ENCODE measurements around the gene MBP. TPM values are rescaled to one million over a fixed set of nuclear protein-coding genes. Genes with fewer than 3 reads are reported as not detected.
A peak's percentile ranks its signal among the peaks of the same experiment; 100 is the strongest.

Gene MBP
- total RNA-seq, 1 experiment from 2014 or later, result 88.8 TPM

GRCh38 chr18:76974386-76974785 is 158.2 kb downstream of the MBP start:
- POLR2A ChIA-PET, result no interaction called here
- no peaks in the 10 kb centered on the region for H3K36me3 ChIP-seq (ENCODE audit: control insufficient read depth, insufficient read depth, low read length)
- H3K4me1 ChIP-seq (ENCODE audit: control insufficient read depth, insufficient read depth, low read length), result no peaks in the 10 kb centered on the region
- H3K9me3 ChIP-seq (ENCODE audit: control insufficient read depth, insufficient read depth, low read depth, low read length), result no peaks in the 10 kb centered on the region
- CTCF ChIA-PET, result interaction anchor here (0.8 kb wide), 1 partner anchor 8 kb away, joined by 3 read pairs; no protein-coding TSS in a partner anchor
- no TSS peak for BruUV-seq (replicated peaks)
- H3K4me3 ChIP-seq (ENCODE audit: low read depth in 2 of 2, low read length in 2 of 2), result no peak overlapping the region
- TF ChIP-seq POLR2AphosphoS5 (IDR thresholded peaks at IDR 0.05; ENCODE audit: low read depth, low read length) (no peak), CTCF (IDR thresholded peaks at IDR 0.05) (no peak), SIN3A (IDR thresholded peaks at IDR 0.05; ENCODE audit: borderline replicate concordance, insufficient read depth, low read depth, low read length) (no peak), REST (IDR thresholded peaks at IDR 0.05; ENCODE audit: insufficient read depth in 1 of 2, low read depth in 2 of 2, low read length in 1 of 2) (no peak), TCF7L2 (IDR thresholded peaks at IDR 0.05; ENCODE audit: low read depth, low read length) (no peak)
- intact Hi-C loops (cut with micrococcal nuclease; ENCODE audit: unreplicated experiment), result no loop called here
- no peak for ATAC-seq
- H3K27me3 ChIP-seq (ENCODE audit: control insufficient read depth, insufficient read depth, low read length), result no peaks in the 10 kb centered on the region
- DNase-seq (ENCODE audit: low read depth, low spot score), result no peak
- in situ Hi-C loops (cut with HindIII; ENCODE audit: low pct_unique_long_range_greater_than_20kb, low sequenced_read_pairs), result no loop called here
- no peak overlapping the region for H3K27ac ChIP-seq (ENCODE audit: low read length)

- in situ Hi-C loops (cut with HindIII; ENCODE audit: low pct_unique_long_range_greater_than_20kb, low sequenced_read_pairs) (no loop called here), intact Hi-C loops (cut with micrococcal nuclease; ENCODE audit: unreplicated experiment) (no loop called here)
- no peak for TF ChIP-seq REST (IDR thresholded peaks at IDR 0.05; ENCODE audit: insufficient read depth in 1 of 2, low read depth in 2 of 2, low read length in 1 of 2)
- TF ChIP-seq POLR2AphosphoS5 (IDR thresholded peaks at IDR 0.05; ENCODE audit: low read depth, low read length), result no peak
- no peak for TF ChIP-seq SIN3A (IDR thresholded peaks at IDR 0.05; ENCODE audit: borderline replicate concordance, insufficient read depth, low read depth, low read length)
- TF ChIP-seq TCF7L2 (IDR thresholded peaks at IDR 0.05; ENCODE audit: low read depth, low read length), result no peak
- TF ChIP-seq CTCF (IDR thresholded peaks at IDR 0.05), result no peak
- ATAC-seq (0 out of 2 replicates have a peak, but pooled peaks have one; percentile 15), DNase-seq (ENCODE audit: low read depth, low spot score) (no peak)
- no TSS peak for BruUV-seq (replicated peaks)
- Histone ChIP-seq H3K9me3 (ENCODE audit: control insufficient read depth, insufficient read depth, low read depth, low read length) (no peaks in the 10 kb centered on the region), H3K27me3 (ENCODE audit: control insufficient read depth, insufficient read depth, low read length) (no peaks in the 10 kb centered on the region), H3K4me1 (ENCODE audit: control insufficient read depth, insufficient read depth, low read length) (no peaks in the 10 kb centered on the region), H3K4me3 (ENCODE audit: low read depth in 2 of 2, low read length in 2 of 2) (no peak overlapping the region), H3K36me3 (ENCODE audit: control insufficient read depth, insufficient read depth, low read length) (no peaks in the 10 kb centered on the region), H3K27ac (ENCODE audit: low read length) (no peak overlapping the region)
- POLR2A ChIA-PET, result no interaction called here
- CTCF ChIA-PET, result interaction anchor here (0.6 to 0.8 kb wide), 2 partner anchors 9 to 52 kb away, joined by 3 read pairs; no protein-coding TSS in a partner anchor
These were observed 158.9 kb downstream of the MBP start for GRCh38 chr18:76973520-76974266.
